Stimulated activated naive CD8-positive, alpha-beta T cell treated with anti-CD3 and anti-CD28 coated beads, Interleukin-15, Interleukin-2, amounts not matched to agents 100 ng/mL and 50 ng/mL, for 24 hours (primary cell): ENCODE results near the gene CHRNE.
A peak's percentile ranks its signal among the peaks of the same experiment; 100 is the strongest.

Experiments
- H3K27ac Mint-ChIP-seq: one replicate; pipeline ENCODE4 v1.8.0; 2021; ENCODE audit warnings: mild to moderate bottlenecking, mixed read lengths
- H3K27me3 Mint-ChIP-seq: one replicate; pipeline ENCODE4 v1.8.0; 2021; ENCODE audit warnings: mixed read lengths
- H3K36me3 Mint-ChIP-seq: one replicate; pipeline ENCODE4 v1.8.0; 2021; ENCODE audit warnings: low read depth, mixed read lengths
- H3K4me1 Mint-ChIP-seq: one replicate; pipeline ENCODE4 v1.8.0; 2021; ENCODE audit warnings: low read depth, mixed read lengths
- H3K4me3 Mint-ChIP-seq: one replicate; pipeline ENCODE4 v1.8.0; 2021; ENCODE audit warnings: mild to moderate bottlenecking, mixed read lengths
- H3K9me3 Mint-ChIP-seq: one replicate; pipeline ENCODE4 v1.8.0; 2021; ENCODE audit warnings: mixed read lengths

The CHRNE gene

DNA sequence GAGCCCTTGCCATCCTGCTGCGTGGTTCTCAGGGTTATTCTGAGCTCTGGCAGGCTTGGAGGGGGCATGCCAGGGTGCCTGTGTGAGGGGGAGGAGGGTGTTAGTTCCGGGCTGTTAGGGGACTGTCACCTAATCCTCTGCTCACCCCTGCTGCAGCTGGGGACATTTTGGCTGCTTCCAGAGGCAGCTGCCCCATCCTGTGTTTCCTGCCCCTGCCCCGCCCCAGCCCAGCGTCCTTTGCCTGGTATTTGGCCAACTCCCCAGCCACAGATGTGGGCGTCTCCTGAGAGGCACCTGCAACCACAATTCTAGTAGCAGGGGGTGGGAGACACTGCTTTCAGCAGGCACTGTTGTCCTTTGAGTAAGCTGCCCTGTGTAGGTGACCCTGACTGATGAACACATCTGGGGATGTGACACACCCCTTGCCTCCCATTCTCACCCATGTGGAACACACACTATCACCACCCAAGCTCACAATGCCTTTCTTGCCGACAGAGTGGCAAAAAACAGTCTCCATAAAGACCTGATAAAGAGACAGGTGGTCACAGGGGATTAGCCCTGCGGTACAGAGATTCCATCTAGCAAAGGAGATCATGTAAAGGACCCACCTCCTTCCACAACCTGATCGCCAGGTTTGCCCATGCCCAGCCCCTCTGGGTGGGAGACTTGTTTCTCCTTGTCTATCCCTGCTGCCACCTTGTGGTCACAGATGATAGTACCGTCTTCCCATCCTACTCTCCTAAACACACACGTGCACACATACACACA is at the start of gene CHRNE:
CHRNE (minus strand) TSS at position 48 of the 768 bp plus-strand sequence; CDS start at position 13, 35 bp downstream.
- Mint-ChIP-seq H3K27ac (peak within 1 kb of the TSS; percentile 54), H3K4me1 (peaks cover 44% of the 10 kb centered on the region), H3K27me3 (no peaks in the 10 kb centered on the region), H3K9me3 (no peaks in the 10 kb centered on the region), H3K4me3 (peak within 1 kb of the TSS; percentile 70), H3K36me3 (no peaks in the 10 kb centered on the region)

DNA sequence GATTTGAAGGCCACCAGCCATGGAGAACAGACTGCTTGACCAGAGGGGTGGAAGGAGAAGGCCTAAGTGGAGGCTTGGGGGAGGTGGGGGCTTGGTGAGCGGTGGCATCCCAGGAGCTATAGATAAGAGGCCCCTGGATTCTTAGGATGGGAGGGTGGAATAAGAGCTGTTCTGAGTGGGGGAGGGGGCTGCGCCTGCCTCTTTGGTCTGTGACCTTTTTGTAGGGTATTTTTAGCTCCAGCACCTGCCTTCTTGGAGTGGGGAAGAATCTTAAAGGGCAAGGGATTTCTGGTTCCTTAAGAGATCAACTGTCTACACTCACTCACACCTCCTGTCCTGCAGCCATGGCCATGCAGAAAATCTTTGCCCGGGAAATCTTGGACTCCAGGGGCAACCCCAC is 48.6 kb upstream of the CHRNE start:
- Mint-ChIP-seq H3K4me1 (peaks cover 29% of the 10 kb centered on the region), H3K27ac (peak overlapping the region; percentile 96), H3K4me3 (peak overlapping the region; percentile 86), H3K36me3 (peaks cover 12% of the 10 kb centered on the region), H3K9me3 (no peaks in the 10 kb centered on the region), H3K27me3 (no peaks in the 10 kb centered on the region)

DNA sequence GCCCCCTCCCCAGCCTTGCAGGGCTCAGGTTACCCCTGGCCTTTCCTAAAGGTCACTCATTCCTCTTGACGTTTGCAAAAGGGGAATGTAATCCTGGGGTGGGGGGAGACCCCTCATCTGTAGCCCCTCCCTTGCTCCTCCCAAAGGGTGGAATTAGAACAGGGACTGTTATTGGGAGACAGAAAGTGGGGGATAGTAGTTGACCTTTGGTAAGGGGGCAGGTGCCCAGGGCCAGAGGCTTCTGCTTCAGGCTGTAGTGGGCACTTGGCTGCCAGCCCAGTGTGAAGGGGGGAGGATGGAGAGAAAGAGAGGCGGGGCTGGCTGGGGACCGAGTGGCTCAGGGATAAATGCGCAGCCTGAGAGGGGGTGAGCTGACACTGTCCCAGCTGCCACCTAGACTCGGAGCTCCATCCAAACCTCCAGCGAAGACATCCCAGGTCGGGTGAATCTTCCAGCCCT is 47.9 kb upstream of the CHRNE start, which contains the start of gene ENO3:
ENO3 (plus strand) TSS at position 374 of the 459 bp plus-strand sequence. CDS start 711 bp downstream, outside the sequence.
- H3K4me1 Mint-ChIP-seq = peaks cover 29% of the 10 kb centered on the region
- H3K4me3 Mint-ChIP-seq = peak within 1 kb of the TSS; percentile 86
- H3K27ac Mint-ChIP-seq = peak within 1 kb of the TSS; percentile 96
- H3K9me3 Mint-ChIP-seq = no peaks in the 10 kb centered on the region
- H3K36me3 Mint-ChIP-seq = peaks cover 20% of the 10 kb centered on the region
- no peaks in the 10 kb centered on the region for H3K27me3 Mint-ChIP-seq

- H3K4me3 Mint-ChIP-seq = peak overlapping the region; percentile 86
- no peaks in the 10 kb centered on the region for H3K27me3 Mint-ChIP-seq
- H3K36me3 Mint-ChIP-seq = peaks cover 25% of the 10 kb centered on the region
- peak overlapping the region; percentile 96 for H3K27ac Mint-ChIP-seq
- H3K9me3 Mint-ChIP-seq = no peaks in the 10 kb centered on the region
- H3K4me1 Mint-ChIP-seq = peaks cover 35% of the 10 kb centered on the region
These were observed 47.3 kb upstream of the CHRNE start for GRCh38 chr17:4950075-4950745.

DNA sequence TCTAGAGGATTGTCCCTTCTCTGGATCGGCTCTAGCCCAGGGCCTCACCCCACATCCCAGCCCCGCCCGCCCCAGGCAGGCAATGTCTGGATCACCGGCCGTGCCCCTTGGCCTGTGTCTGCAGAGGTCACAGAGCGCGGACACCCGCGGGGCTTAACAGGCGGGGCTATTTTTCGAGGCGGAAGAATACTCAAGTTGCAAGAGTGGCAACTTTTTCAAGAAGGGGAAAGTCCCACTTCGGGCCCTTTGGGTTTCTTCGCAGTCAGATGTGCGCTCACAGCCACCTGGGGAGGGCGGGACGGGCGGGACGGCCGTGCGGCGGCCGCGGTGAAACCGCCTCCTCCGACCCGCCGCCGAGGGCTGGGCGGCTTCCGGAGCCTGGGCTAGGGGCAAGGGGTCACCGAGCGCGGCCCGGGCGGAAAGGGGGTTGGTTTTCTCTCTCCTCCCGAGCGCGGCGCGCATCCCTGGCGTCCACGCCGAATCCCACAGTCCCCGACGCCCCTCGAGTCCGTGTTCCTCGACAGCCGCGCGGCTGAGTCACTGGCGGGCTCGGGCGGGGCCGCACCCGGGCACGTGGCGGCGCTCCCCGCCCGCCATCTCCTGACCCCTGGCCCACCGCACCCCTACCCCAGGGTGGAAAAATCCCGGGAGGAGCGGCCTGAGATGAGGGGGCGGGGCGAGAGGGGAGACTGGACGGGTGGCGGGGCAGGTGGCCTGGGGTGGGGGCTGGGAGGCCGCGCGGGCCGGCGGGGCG is 46.6 kb upstream of the CHRNE start:
- Mint-ChIP-seq H3K27ac (peak overlapping the region; percentile 81), H3K36me3 (peaks cover 32% of the 10 kb centered on the region), H3K27me3 (no peaks in the 10 kb centered on the region)

DNA sequence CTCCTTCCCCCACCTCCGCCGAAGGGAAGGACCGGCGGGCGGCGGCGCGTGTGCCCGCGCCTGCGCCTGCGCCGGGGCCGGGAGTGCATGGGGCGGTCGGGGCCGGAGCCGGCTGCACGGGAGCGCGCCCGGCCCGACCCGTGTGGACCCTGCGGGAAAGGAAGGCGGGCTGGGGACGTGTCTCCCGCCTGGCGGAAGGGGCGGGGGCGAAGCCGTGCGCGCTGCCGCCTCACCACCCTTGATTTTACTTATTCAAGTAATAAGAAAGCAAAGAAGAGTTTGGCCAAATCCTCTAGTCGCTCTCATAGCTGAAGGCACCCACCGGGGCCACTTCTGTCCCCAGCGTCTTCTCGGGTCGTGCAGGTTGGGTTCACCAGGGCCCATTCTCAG is 46.0 kb upstream of the CHRNE start:
- Mint-ChIP-seq H3K4me3 (peak overlapping the region; percentile 93), H3K4me1 (peaks cover 47% of the 10 kb centered on the region), H3K27ac (peak overlapping the region; percentile 99), H3K27me3 (no peaks in the 10 kb centered on the region), H3K36me3 (peaks cover 38% of the 10 kb centered on the region), H3K9me3 (no peaks in the 10 kb centered on the region)

More for the DNA sequence above, 46.6 kb upstream of the CHRNE start:
- H3K9me3 Mint-ChIP-seq = no peaks in the 10 kb centered on the region
- H3K4me3 Mint-ChIP-seq = peak overlapping the region; percentile 93
- peaks cover 42% of the 10 kb centered on the region for H3K4me1 Mint-ChIP-seq

- Mint-ChIP-seq H3K9me3 (no peaks in the 10 kb centered on the region), H3K4me1 (peaks cover 52% of the 10 kb centered on the region), H3K27ac (peak within 1 kb of the TSS; percentile 99), H3K4me3 (peak within 1 kb of the TSS; percentile 93), H3K36me3 (peaks cover 41% of the 10 kb centered on the region), H3K27me3 (no peaks in the 10 kb centered on the region)
These were observed 45.5 kb upstream of the CHRNE start, which contains the start of gene PFN1 for GRCh38 chr17:4948166-4948930. PFN1 (minus strand) TSS chr17:4948530; CDS start chr17:4948394, 136 bp downstream.

DNA sequence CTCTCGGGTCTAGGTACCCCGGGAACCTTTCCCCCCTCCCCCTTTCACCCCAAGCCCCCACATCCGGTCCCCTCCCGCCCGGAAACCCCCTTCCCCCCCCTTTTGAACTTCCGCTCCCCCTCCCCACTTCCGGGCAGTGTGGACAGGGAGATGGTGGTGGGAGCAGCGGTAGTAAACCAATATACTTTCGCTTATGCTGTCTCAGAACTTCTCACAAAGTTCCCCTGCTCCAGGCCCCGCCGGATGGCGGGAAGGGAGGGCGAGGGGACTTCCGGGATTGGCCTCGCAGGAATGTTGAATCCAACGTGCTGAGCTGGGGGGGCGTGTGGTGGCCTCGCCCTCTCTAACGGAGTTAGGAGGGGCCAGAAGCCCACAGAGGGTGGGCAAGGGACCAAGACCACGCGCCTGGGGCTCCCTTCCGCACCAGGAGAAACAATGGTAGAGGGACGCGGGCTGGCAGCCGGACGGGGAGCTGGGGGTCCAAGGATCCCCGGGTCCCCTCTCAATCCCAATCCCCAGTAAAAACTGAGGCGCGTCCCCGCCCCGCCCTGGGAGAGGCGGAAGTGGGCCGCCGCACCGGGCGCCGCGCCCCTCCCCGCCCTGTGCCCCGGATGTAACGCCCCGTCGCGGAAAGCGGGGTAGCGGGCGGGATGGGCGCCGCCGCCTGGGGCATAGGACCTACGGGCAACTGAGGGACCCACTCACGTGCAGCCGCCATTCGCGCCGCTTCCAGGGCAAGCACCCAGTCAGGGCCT is 44.7 kb upstream of the CHRNE start:
- H3K4me1 Mint-ChIP-seq = peaks cover 60% of the 10 kb centered on the region
- H3K4me3 Mint-ChIP-seq = peak overlapping the region; percentile 93
- peak overlapping the region; percentile 96 for H3K27ac Mint-ChIP-seq
- H3K27me3 Mint-ChIP-seq = no peaks in the 10 kb centered on the region
- H3K36me3 Mint-ChIP-seq = peaks cover 48% of the 10 kb centered on the region
- H3K9me3 Mint-ChIP-seq = no peaks in the 10 kb centered on the region

DNA sequence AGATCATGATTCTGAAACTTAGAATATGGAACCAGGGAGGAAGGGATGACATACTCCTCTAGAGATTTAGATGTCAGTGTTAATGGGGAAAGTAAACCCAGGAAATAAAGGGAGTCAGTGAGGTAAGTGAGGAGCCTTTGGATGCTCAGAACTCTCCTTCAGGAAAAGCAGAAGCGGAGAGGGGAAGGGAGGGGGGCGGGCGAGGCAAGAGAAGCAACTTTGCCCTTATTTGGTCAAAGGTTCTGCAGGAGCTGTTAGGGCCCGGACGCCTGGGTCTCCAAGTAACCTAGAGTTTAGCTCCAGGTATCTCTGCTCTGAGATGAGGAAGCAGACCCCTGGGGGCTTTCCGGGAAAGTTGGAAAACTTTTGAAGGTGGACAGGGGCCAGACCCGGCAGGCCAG is 44.1 kb upstream of the CHRNE start:
- no peaks in the 10 kb centered on the region for H3K9me3 Mint-ChIP-seq
- H3K4me1 Mint-ChIP-seq = peaks cover 65% of the 10 kb centered on the region
- H3K36me3 Mint-ChIP-seq = peaks cover 54% of the 10 kb centered on the region
- H3K27ac Mint-ChIP-seq = peak overlapping the region; percentile 98
- H3K27me3 Mint-ChIP-seq = no peaks in the 10 kb centered on the region
- H3K4me3 Mint-ChIP-seq = peak overlapping the region; percentile 93

- Mint-ChIP-seq H3K36me3 (peaks cover 59% of the 10 kb centered on the region), H3K27me3 (no peaks in the 10 kb centered on the region), H3K4me3 (peak overlapping the region; percentile 93), H3K9me3 (no peaks in the 10 kb centered on the region), H3K4me1 (peaks cover 67% of the 10 kb centered on the region), H3K27ac (peak overlapping the region; percentile 98)
These were observed 43.5 kb upstream of the CHRNE start for GRCh38 chr17:4946312-4946976.

GRCh38 chr17:4945944-4946280 is 43.0 kb upstream of the CHRNE start:
- Mint-ChIP-seq H3K4me3 (peak overlapping the region; percentile 93), H3K36me3 (peaks cover 64% of the 10 kb centered on the region), H3K27ac (peak overlapping the region; percentile 98), H3K27me3 (no peaks in the 10 kb centered on the region), H3K9me3 (no peaks in the 10 kb centered on the region), H3K4me1 (peaks cover 67% of the 10 kb centered on the region)

DNA sequence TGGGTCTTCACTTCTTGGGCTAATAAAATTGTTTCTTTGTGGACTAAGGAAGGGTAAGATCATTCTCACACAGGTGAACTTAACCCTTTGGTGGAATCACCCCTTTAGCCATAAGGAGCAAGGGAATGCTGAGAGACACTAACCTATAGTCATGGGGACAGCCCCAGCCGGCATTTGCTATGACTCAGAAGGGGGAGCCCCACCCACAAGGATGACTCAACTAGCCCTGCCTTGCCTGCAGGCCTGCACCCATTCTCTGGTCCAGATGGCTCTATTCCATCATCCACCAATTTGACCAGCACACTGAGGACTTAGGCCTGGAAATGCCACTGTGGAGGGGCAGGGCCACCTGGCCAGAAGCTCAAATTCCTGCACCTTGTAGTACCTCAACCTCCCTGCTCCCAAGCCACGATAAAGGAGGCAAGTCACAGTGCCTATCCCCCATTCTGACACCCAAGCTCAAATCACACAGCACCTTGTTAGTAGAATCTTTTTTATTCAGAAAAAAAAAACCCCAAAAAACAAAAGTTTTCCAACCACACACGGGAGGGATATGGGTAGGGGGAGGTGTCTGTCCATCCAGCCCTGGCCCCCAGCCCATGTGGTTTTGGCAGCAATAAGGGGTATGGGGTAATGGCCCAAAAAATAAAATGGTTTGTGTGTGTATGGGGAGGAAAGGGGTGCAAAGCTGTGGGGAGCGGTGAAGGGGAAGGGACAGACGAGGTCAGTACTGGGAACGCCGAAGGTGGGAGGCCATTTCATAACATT is 42.5 kb upstream of the CHRNE start:
- Mint-ChIP-seq H3K27ac (peak overlapping the region; percentile 98), H3K27me3 (no peaks in the 10 kb centered on the region), H3K4me1 (peaks cover 61% of the 10 kb centered on the region), H3K4me3 (peak overlapping the region; percentile 93), H3K36me3 (peaks cover 70% of the 10 kb centered on the region), H3K9me3 (no peaks in the 10 kb centered on the region)
